Kasumi-1 (cell line): Measurements from ENCODE around the gene SET.
"Not testable (repeated sequence)": the region's sequence is repeated elsewhere in the genome, so short reads cannot be mapped to it uniquely, and the experiment has no call there.

Source experiments
- DNase-seq, 2 experiments: peaks; one replicate each; lab custom pipeline; 2025; lab: John Stamatoyannopoulos, UW

SET gene

DNA sequence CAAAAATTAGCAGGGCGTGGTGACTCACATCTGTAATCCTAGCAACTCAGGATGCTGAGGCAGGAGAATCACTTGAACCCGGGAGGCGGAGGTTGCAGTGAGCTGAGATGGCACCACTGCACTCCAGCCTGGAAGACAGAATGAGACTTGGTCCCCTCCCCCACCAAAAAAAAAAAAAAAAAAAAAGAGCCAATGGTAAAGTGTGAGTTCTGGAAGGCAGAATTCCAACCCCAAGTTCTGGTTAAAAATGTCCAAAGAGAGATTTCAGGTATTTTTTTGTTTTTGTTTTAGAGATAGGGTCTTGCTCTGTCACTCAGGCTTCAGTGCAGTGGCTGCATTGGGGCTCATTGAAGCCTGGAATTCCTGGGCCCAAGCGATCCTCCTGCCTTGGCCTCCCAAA, 1.6 kb upstream of the SET start:
- DNase-seq: no peak

DNA sequence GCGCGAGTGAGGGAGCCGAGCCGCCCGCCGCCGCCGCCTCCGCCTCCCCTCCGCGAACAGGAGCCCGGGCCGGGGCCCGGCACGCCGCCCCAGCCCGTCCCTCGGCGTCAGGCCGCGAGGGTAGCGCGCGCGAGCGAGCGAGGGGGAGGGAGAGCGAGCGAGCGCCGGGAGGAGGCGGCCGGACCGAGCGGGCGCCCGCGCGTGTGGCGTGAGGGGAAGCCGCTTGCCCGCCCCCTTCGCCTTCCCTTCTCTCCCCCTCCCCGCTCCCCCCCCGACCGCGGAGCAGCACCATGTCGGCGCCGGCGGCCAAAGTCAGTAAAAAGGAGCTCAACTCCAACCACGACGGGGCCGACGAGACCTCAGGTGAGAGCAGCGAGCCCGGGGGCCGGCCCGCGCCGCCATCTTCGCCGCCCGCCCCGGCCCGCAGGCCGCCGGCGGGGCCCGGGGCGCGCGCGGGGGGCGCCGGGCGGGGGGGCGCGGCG, 312 bp downstream of the SET start:
- DNase-seq: no peak

DNA sequence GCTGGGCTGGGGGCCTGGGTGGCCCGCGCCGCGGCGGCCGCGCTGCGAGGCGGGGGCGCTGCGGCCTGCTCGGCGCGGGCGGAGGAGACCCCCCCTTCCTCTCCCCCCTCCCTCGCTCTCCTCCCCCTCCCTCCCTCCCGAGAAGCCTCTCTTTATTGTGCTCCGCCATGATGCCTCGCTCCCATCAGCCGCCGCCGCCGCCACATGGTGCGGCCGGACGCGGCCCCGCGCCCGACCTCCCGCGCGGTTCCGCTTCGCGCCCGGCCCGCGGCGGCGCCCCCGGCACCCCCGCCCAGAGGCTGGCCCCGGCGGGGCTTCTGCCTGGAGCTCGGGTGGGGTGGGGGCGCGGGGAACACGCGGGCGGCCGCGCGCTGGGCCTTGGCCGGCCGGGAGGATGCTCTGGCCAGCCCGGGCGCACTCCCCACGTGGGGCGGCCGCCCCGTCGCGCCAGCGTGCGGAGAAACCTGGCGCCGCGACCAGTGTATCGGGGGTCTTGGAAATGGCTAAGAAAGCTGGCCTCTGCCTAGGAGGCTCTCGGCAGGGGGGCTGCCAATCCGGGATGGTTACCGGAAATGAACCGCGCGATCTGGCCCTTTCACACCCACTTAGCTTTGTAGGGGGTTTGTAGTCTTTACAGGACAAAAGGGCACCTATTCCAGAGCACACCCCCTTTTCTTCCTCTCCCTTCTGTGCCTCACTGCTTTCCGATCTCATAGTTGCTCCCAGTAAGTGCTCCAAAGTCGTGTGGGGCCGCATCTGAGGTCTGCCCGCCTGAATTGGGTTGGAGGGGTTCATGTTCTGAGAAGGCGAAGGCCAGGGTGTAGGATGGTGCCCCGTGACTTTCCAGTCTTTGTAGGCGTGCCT, 1.0 kb downstream of the SET start:
- DNase-seq: peak in 1 of 2 experiments; percentile 7

DNA sequence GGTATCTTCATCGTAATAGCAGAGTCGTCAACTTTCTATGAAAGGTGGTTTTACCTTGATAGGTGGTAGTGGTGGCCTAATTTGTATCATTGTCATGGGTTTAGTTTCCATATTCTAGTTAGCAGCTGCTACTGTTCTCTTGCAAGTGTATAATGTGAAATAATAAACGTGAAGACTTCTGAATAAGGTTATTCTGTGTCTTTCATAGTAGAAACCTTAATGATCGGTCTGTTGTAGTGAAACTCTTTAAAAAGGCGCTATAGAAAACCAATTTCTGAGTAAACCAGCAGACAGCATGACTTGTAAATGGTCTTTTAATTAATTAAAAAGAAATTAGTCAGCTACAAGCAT, 1.6 kb downstream of the SET start:
- no peak for DNase-seq

DNA sequence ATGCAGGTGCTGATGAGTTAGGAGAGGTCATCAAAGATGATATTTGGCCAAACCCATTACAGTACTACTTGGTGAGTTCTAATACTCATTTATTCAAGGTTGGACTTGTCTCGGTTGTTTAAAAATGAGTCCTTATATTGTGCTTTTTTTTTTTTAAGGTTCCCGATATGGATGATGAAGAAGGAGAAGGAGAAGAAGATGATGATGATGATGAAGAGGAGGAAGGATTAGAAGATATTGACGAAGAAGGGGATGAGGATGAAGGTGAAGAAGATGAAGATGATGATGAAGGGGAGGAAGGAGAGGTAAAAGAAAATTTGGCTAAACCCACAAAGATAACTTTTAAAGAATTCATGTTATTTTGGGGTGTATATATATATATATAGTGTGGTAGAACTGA, 4.7 kb downstream of the SET start:
- DNase-seq: not testable (repeated sequence)

DNA sequence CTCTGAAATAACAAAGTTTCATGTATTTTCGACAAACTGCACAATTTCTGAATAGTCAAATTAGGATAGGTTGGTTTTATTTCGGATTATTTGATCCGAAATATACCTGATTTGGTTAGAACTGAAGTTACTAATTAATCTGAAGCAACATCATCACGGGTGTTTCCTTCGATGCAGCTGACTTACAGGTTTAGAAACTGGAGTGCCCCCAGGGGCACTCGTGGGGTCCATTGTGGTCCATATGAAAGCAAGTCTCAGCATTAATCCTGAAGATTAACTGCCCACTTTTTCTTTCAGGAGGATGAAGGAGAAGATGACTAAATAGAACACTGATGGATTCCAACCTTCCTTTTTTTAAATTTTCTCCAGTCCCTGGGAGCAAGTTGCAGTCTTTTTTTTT, 5.3 kb downstream of the SET start:
- DNase-seq: no peak

DNA sequence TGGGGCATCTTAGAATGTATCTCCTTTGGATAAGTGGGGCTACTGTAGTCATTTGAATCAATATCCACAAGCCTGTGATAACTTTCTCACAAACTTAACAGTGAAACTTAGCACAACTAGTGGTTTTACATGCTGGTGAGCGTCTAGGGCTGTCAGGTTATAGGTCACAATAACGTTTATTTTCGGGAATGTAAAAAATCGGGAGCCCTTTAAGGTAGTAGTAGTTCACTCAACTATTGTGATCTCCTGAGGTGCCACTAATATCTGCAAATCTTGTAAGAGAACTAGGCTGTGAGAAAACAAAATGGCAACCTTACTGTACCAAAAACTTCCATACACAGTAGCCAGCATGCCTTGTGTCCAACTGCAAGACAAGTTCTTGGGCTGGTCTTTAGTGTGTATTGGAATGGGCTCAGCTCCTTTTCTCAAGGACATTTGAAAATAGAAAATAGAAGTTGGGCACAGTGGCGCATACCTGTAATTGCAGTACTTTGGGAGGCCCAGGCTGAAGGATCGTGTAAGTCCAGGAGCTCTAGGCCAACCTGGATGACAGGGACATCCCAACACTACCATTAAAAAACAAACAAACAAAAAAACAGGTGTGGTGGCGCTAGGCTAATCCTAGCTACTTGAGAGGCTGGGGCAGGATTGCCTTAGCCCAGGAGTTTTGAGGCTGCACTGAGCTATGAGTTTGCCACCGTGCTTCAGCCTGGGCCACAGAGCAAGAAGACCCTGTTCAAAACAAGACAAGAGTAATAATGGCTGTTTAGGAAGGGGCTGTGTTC, 8.1 kb downstream of the SET start:
- DNase-seq: no peak

DNA sequence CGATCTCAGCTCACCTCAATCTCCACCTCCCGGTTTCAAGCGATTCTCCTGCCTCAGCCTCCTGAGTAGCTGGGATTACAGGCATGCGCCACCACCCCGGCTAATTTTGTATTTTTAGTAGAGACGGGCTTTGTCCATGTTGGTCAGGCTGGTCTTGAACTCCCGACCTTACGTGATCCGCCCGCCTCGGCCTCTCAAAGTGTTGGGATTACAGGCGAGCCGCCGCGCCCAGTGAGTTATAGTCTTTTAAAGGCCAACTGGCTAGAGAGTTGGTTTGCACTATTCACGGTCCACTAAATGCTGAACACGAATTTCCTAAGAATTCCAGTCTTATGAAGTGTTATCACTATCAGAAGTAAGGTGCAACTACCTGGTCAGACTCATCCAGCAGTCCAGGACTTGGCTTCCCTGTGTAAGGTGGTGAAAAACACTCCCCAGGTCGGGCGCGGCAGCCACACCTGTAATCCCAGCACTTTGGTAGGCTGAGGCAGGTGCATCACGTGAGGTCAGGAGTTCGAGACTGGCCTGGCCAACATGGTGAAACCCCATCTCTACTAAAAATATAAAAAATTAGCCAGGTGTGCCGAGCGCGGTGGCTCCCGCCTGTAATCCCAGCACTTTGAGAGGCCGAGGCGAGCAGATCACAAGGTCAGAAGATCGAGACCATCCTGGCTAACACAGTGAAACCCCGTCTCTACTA, 10.2 kb downstream of the SET start:
- DNase-seq: not testable (repeated sequence)

DNA sequence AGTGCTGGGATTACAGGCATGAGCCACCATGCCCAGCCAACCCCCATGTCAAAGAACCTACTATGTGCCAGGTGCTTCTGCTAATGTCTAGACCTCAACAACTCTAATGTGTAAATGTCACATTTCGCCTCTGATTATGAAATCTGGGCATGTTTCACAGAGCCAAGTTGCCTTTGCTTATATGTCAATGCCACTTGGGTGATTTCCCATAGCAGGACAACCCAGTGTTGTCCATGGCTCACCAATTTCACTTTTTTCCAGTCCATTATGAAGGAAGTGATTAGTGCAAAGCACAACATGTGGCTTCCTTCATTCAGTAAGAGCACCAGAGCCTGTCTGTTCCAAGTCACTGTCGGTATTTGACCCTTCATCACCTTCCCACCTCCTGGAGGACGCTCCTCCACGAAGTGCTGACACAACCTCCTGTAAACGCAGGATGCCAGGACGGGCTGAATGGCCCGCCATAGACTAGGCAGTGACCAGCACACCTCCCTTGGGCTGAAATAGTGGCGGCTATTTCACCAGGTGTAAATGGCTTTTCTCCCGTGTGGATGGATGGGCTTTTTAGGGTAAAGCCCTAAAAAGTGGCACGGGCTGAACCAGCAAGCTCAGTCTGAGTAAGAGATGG, 12.3 kb downstream of the SET start:
- no peak for DNase-seq

DNA sequence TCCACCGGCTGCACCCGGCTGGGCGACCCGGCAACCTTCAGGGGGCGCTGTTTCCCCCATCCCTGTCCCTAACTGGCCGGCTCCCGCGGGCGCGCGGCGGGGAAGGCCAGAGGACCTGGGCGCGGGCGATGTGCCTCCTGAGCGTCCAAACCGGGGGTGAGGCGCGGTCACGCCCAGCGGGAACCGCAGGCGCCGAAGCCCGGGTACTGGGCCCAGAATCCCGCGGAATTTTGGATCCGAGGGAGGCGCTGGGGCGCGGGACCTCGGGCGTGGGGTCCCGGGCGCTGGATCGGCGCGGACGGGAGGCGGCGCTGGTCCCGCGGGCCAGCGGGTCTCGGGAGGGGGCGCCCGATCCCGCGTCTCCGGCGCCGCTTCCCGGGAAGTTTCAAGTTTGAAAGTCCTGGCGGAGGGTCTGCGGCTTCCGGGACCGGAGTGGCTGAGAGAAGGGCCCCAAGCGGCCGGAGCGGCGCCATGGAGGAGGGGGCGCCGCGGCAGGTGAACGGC, 13.5 kb downstream of the SET start, which contains the start of gene PKN3:
Gene PKN3, plus strand, starts transcription at position 59 of the 504 bp plus-strand sequence. Its CDS starts 413 bp downstream, at position 472.
- DNase-seq: peak; percentile 77 to 89

DNA sequence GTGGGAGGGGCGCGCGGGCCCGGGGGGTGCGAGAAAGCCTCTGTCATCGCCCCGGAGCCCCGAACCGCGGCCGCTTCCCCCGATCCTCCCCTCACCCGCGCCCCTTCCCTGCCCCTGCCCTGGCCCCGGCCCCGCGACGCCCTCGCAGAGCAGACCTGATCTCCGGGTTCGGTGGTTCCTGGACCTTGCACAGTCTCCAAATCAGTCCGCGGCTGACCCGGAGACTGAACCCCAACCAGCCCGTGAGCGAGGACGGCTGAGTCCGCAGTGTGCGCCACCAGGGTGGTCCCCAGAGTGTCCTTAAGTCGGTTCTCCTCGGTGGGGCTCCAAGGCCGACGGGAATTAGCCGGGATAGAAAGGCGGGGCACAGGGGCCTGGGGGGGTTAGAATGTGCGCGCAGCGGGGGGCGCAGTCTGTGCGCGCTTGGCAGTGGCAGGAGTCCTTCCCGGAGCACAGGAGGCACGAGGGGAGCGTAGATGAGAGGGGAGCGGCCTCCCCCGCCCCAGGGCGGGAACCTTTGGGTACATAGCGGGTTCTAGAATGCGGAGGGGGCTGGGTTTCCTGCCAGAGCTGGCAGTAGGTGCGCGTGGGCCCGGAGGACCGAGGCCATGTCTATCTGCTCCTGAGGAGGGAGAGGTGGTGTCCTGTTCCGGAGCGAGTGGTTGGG, 14.1 kb downstream of the SET start:
- DNase-seq: peak; percentile 30 to 59

DNA sequence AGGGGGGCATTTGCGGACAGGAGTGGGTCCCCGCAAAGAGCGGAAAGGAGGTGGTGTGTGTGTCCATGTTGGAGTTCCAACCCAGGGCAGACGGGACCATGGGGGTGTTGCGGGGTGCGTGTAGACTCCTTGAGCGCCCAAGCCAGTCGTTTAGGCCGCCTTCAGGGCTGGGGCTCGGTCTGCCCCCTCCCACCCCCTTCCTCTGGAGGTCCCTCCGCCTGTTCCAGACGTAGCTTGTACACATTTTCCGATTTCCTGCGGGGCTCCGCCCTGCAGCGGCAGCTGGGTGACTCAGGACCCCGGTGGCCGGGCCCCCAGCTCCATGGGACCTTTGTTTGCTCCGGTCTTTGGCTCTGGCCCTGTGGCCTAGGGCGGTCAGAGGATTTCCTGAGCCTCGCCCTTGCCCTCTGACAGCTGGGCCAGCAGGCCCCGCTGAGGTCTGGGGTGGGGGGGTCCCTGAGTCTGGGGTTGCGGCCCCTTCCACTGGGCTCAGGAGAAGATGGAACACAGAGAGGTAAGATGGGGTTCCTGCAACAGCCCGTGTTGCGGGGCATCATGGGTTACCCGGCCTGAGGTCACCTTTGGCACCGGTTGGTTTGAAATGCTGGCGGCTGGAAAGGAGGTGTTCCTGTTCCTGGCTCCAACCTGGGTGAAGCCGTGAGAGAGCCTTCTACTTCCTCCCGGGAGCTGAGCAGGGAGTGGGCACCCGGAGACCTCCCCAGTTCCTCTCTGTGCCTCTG, 14.8 kb downstream of the SET start:
- DNase-seq: no peak

DNA sequence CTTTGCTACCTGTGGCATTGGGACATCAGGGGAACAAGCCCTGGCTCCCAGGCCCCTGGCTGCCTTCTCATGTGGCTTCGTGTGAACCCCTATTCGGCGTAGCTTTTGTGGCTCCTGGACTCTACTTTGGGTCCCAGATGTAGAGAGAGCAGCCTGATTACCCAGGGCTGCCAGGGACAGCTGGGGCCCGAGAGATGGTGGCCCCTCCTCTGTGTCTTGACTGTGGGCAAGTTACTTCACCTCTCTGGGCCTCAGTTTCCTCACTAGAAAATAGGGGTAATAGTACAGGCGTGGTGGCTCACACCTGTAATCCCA, 15.3 kb downstream of the SET start:
- no peak for DNase-seq

DNA sequence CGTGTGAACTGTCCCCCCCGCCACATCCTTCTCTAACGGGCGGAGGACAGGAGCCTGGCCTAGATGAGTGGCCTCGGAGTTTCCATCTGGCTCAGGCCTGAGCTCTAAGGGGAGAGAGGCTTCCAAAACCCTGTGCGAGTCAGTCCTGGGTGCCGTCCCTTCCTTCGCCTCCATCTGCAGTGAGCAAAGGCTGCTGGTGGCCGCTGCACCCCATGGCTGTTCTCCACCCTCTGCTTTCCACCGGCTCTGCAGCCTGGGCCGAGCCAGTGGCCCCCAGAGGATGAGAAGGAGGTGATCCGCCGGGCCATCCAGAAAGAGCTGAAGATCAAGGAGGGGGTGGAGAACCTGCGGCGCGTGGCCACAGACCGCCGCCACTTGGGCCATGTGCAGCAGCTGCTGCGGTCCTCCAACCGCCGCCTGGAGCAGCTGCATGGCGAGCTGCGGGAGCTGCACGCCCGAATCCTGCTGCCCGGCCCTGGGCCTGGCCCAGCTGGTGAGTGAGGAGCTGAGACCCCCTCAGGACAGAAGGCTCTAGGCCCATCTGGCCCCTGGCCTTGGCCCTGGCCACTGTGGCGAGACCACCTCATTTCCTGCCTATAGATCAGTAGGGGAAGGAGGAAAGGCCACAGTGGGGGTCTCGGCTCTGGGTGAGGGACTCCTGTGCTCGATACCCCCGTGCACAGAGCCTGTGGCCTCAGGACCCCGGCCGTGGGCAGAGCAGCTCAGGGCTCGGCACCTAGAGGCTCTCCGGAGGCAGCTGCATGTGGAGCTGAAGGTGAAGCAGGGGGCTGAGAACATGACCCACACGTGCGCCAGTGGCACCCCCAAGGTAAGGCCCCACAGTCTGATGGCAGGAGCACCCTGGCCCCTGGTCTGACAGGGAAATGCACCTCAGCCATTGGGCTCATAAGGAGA, 16.3 kb downstream of the SET start:
- DNase-seq: no peak

DNA sequence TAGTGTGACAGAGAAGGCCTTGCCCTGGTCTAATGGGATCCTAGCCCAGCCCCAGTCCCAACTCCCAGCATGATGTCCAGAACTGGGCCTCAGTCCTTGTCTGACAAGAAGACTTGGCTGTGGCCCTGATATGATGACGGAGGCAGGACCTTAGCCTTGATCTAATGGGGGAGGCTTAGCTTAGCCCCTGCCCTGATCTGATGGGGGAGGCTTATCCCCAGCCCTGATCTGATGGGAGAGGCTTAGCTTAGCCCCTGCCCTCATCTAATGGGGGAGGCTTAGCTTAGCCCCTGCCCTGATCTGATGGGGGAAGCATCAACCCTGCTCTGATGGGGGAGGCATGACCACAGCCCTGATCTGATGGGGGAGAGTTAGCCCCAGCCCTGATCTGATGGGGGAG, 17.0 kb downstream of the SET start:
- DNase-seq: no peak

DNA sequence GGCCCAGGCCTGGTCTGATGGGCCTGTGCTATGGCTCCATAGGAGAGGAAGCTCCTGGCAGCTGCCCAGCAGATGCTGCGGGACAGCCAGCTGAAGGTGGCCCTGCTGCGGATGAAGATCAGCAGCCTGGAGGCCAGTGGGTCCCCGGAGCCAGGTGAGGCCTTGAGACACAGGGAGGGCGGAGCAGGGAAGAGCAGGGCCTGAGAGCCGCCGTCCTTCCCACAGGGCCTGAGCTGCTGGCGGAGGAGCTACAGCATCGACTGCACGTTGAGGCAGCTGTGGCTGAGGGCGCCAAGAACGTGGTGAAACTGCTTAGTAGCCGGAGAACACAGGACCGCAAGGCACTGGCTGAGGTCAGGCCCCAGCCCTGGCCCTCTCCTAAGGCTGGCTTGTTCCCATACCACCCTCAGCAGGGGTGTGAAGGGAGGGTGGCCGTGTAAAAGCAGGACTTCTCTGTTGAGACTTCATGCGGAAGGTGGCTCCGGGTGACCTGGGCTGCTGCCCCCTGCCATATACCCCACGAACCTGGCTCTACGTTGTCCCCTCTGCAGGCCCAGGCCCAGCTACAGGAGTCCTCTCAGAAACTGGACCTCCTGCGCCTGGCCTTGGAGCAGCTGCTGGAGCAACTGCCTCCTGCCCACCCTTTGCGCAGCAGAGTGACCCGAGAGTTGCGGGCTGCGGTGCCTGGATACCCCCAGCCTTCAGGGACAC, 17.8 kb downstream of the SET start:
- DNase-seq: no peak

DNA sequence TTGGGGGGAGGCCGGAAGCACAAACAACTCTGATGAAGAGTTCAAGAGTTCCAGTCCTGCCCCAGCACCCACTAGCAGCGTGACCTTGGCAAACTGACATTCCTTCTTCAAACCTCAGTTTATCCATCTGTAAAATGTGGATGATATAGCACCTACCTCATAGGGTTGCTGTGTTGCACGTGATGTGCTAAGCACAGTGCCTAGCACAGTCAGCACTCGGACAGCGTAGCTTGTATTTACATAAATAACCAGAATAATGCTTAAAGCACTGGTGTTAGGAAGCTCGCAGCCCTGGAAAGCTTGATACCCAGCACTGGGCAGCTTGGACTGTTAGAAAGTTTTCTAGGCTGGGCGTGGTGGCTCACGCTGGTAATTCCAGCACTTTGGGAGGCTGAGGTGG, 18.4 kb downstream of the SET start:
- no peak for DNase-seq

DNA sequence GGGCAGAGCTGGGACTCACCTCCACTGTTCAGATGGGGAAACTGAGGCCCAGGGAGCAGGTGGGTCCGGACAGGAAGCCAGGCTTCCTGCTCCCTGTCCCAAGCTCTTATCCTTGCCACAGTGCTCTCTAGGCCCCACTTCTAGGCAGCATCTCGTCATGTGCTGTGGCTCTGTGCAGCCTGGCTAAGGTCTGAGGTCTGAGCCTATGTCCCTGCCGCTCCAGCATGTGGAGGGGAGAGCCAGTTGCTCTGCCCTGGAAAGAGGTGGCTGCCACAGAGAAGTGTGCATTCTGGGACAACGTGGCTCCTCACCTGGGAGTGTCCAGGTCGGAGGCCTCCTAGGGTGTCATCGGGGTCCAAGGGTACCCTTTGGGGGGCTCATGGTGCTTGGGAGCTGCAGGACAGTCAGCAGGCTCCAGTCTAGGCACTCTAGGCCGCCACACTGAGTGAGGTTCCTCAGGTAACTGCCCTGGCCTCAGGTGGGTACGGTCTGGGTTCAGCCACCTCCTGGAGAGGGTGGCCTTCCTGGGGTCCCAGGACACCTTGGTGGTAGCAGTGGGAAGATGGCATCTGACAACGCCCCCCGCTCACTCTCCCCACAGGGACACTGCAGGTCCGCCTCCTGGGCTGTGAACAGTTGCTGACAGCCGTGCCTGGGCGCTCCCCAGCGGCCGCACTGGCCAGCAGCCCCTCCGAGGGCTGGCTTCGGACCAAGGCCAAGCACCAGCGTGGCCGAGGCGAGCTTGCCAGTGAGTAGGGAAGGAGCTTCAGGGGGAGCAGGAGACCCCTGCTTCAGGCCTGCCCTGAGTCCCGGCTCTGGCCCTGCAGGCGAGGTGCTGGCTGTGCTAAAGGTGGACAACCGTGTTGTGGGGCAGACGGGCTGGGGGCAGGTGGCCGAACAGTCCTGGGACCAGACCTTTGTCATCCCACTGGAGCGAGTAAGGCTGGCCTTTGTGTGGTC, 23.7 kb downstream of the SET start:
- no peak for DNase-seq
